K562 (cell line): ENCODE measurements around the gene TRMT2A. TPM values are rescaled to one million over a fixed set of nuclear protein-coding genes. Genes with fewer than 3 reads are reported as not detected.
A peak's percentile ranks its signal among the peaks of the same experiment; 100 is the strongest.

Experiments
- ARID1B ChIP-seq: fragments of 450-650 bp; IDR thresholded peaks from 2 replicates; pipeline ENCODE4 v1.6.1; 2016; ENCODE audit warnings: antibody characterized with exemption, mild to moderate bottlenecking, inconsistent platforms
- GATAD2B ChIP-seq: fragments of 450-650 bp; IDR thresholded peaks from 2 replicates; pipeline ENCODE4 v1.6.1; 2017; ENCODE audit warnings: mild to moderate bottlenecking, borderline replicate concordance
- HMG20B ChIP-seq: fragments of 250-450 bp; sonication (Bioruptor Pico); IDR thresholded peaks from 2 replicates; pipeline ENCODE4 v1.5.0; 2021; ENCODE audit warnings: mild to moderate bottlenecking
- MTA2 ChIP-seq: fragments of 450-650 bp; IDR thresholded peaks from 2 replicates; pipeline ENCODE4 v1.6.1; 2016; ENCODE audit warnings: low read depth
- POLR2AphosphoS2 ChIP-seq: IDR thresholded peaks from 2 replicates; pipeline ENCODE4 v1.6.1; 2012; ENCODE audit warnings: low read length, improper control_type of control experiment
- POLR3G ChIP-seq: IDR thresholded peaks from 2 replicates; pipeline ENCODE4 v1.6.1; 2011; ENCODE audit not compliant: insufficient read length, insufficient replicate concordance; ENCODE audit errors: extremely low read depth
- RBM39 ChIP-seq: fragments of 200-400 bp; formaldehyde crosslinking; optimal IDR thresholded peaks from 2 replicates; pipeline ENCODE3; 2018; ENCODE audit warnings: low read depth, low read length
- SMARCC2 ChIP-seq: fragments of 450-650 bp; IDR thresholded peaks from 2 replicates; pipeline ENCODE4 v1.6.1; 2017; ENCODE audit warnings: antibody characterized with exemption, moderate library complexity, mild to moderate bottlenecking, low read depth
- SRSF1 ChIP-seq: fragments of 200-400 bp; formaldehyde crosslinking; IDR thresholded peaks from 2 replicates; pipeline ENCODE4 v1.6.1; 2017; ENCODE audit warnings: mild to moderate bottlenecking, low read depth, low read length, moderate library complexity
- ZKSCAN3 ChIP-seq: fragments of 250-450 bp; sonication (Bioruptor Pico); IDR thresholded peaks from 2 replicates; pipeline ENCODE4 v1.4.0; 2020
- ZNF165 ChIP-seq: fragments of 250-450 bp; sonication (Bioruptor Pico); IDR thresholded peaks from 2 replicates; pipeline ENCODE4 v1.4.0; 2020; ENCODE audit warnings: borderline replicate concordance
- ZNF174 ChIP-seq: fragments of 250-450 bp; sonication (Bioruptor Pico); IDR thresholded peaks from 2 replicates; pipeline ENCODE4 v1.4.0; 2020; ENCODE audit warnings: mild to moderate bottlenecking
- ZNF217 ChIP-seq: sonication (generic); formaldehyde crosslinking; IDR thresholded peaks from 2 replicates; pipeline ENCODE4 v1.8.0; 2022; ENCODE audit warnings: mild to moderate bottlenecking, missing genetic modification reagents
- ZNF224 ChIP-seq: sonication (generic); formaldehyde crosslinking; IDR thresholded peaks from 2 replicates; pipeline ENCODE4 v1.8.0; 2022; ENCODE audit warnings: mild to moderate bottlenecking, missing genetic modification reagents
- ZNF316 ChIP-seq: fragments of 450-650 bp; IDR thresholded peaks from 2 replicates; pipeline ENCODE4 v1.6.1; 2016
- ZNF318 ChIP-seq, 2 experiments: fragments of 450-650 bp; IDR thresholded peaks; 2 replicates each; pipeline ENCODE4 v1.6.1; 2016; ENCODE audit warnings: mild to moderate bottlenecking in 2 of 2, borderline replicate concordance in 1 of 2, low read depth in 1 of 2, moderate library complexity in 1 of 2
- ZNF785 ChIP-seq: fragments of 250-450 bp; sonication (Bioruptor Pico); IDR thresholded peaks from 2 replicates; pipeline ENCODE4 v1.4.0; 2020; ENCODE audit warnings: mild to moderate bottlenecking
- polyA plus RNA-seq, 8 experiments: library from polyadenylated mRNA; depleted of rRNA in 4 of 8; stranded (reverse) in 5 of 8; unstranded in 3 of 8; fragments of >200 nt; fragmentation: Nextera tagmentation in 2 of 8; fragmentation: Illumina TruSeq in 1 of 8; extraction: Ambion mirVana in 2 of 8; extraction: Trizol in 1 of 8; gene quantifications; 2 replicates each; pipeline versions ENCODE4 v1.2.1 to v1.2.3, GENCODE V29; 2011 to 2014; ENCODE audit warnings: inconsistent platforms in 1 of 8, missing spikeins in 1 of 8
- total RNA-seq, 7 experiments: library from RNA; depleted of rRNA in 6 of 7; stranded (reverse); fragments of >200 nt in 6 of 7; fragmentation: Illumina TruSeq in 2 of 7; extraction: Trizol in 2 of 7; gene quantifications; 2 replicates each; pipeline versions ENCODE4 v1.2.1 to v1.2.3, GENCODE V29; 2011 to 2021; ENCODE audit warnings: low replicate concordance in 1 of 7
- TF ChIP-seq, protein P1 (sequence below), 2 experiments: IDR thresholded peaks; 2 replicates each; pipeline ENCODE4 v1.6.1; 2011; ENCODE audit warnings: borderline replicate concordance in 1 of 2, control low read depth in 1 of 2, low read depth in 1 of 2, low read length in 1 of 2, mild to moderate bottlenecking in 1 of 2, mixed read lengths in 1 of 2, moderate library complexity in 1 of 2; ENCODE audit not compliant: insufficient read depth in 1 of 2, insufficient read length in 1 of 2, poor library complexity in 1 of 2, severe bottlenecking in 1 of 2; ENCODE audit errors: extremely low read depth in 1 of 2
- TF ChIP-seq, protein P2 (sequence below): fragments of 250-450 bp; sonication (Bioruptor Pico); IDR thresholded peaks from 2 replicates; pipeline ENCODE4 v1.8.0; 2022; ENCODE audit warnings: inconsistent platforms, mild to moderate bottlenecking, moderate library complexity, borderline replicate concordance

The TRMT2A gene
- total and polyA plus RNA-seq, 9 of the 15 experiments (the other 6 are each of a cell fraction or from before 2014, with no cell fraction given), result 1.6 to 265 (median 140) TPM

- TF ChIP-seq ZNF318 (IDR thresholded peaks at IDR 0.05; ENCODE audit: borderline replicate concordance in 1 of 2, low read depth in 1 of 2), result no peak
- peak; percentile 85 for TF ChIP-seq POLR2AphosphoS2
- TF ChIP-seq SMARCC2, result no peak
- TF ChIP-seq ZNF316, result no peak
- TF ChIP-seq RBM39, result no peak
- no peak for TF ChIP-seq ZNF217
- TF ChIP-seq, protein P1, sequence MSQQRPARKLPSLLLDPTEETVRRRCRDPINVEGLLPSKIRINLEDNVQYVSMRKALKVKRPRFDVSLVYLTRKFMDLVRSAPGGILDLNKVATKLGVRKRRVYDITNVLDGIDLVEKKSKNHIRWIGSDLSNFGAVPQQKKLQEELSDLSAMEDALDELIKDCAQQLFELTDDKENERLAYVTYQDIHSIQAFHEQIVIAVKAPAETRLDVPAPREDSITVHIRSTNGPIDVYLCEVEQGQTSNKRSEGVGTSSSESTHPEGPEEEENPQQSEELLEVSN (IDR thresholded peaks at IDR 0.05; ENCODE audit: borderline replicate concordance in 1 of 2, extremely low read depth in 1 of 2, insufficient read depth in 1 of 2, insufficient read length in 1 of 2, low read depth in 1 of 2, low read length in 1 of 2, poor library complexity in 1 of 2, severe bottlenecking in 1 of 2), result no peak
- TF ChIP-seq ZKSCAN3 (CRISPR knock-in tag), result no peak
- no peak for TF ChIP-seq SRSF1
- TF ChIP-seq, protein P2, sequence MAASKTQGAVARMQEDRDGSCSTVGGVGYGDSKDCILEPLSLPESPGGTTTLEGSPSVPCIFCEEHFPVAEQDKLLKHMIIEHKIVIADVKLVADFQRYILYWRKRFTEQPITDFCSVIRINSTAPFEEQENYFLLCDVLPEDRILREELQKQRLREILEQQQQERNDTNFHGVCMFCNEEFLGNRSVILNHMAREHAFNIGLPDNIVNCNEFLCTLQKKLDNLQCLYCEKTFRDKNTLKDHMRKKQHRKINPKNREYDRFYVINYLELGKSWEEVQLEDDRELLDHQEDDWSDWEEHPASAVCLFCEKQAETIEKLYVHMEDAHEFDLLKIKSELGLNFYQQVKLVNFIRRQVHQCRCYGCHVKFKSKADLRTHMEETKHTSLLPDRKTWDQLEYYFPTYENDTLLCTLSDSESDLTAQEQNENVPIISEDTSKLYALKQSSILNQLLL (CRISPR knock-in tag), result no peak
- no peak for TF ChIP-seq ZNF785 (CRISPR knock-in tag)
- no peak for TF ChIP-seq ZNF224
- no peak for TF ChIP-seq POLR3G
- TF ChIP-seq ZNF174, result no peak
- no peak for TF ChIP-seq GATAD2B
- TF ChIP-seq ARID1B, result no peak
- TF ChIP-seq HMG20B (CRISPR knock-in tag), result no peak
- TF ChIP-seq ZNF165 (CRISPR knock-in tag), result no peak
- TF ChIP-seq MTA2, result no peak
Observed at GRCh38 chr22:20127869-20128618, 11.0 kb upstream of the TRMT2A start (continued).
